ENCODE measurements around the gene TUBGCP2. TPM values are rescaled to one million over a fixed set of nuclear protein-coding genes. Genes with fewer than 3 reads are reported as not detected.

Gene TUBGCP2
- total RNA-seq, 4 donors from 2014 or later: 41.1 to 75.7 (median 43.5) TPM

- no peak for DNase-seq (ENCODE audit: low spot score in 2 of 2)
- WGBS, 2 donors: 88 to 93% methylated on average over 9 of the region's 9 CpGs
- intact Hi-C loops (cut with DNase I; ENCODE audit: low total_unique reads): no loop called here
- no peak overlapping the region for H3K4me3 ChIP-seq (ENCODE audit: low read depth, poor library complexity, severe bottlenecking)
- TF ChIP-seq POLR2A (IDR thresholded peaks at IDR 0.05): no peak
- no peak for TF ChIP-seq CTCF (IDR thresholded peaks at IDR 0.05)
Measured at GRCh38 chr10:133312769-133313145, 4.1 kb upstream of the TUBGCP2 start.

GRCh38 chr10:133312016-133312768 lies 3.5 kb upstream of the TUBGCP2 start:
- intact Hi-C loops (cut with DNase I; ENCODE audit: low total_unique reads): no loop called here
- WGBS, 2 donors: 87 to 89% methylated on average over 23 of the region's 23 CpGs
- TF ChIP-seq CTCF (IDR thresholded peaks at IDR 0.05) (no peak), POLR2A (IDR thresholded peaks at IDR 0.05) (no peak)
- no peak overlapping the region for H3K4me3 ChIP-seq (ENCODE audit: low read depth, poor library complexity, severe bottlenecking)
- no peak for DNase-seq (ENCODE audit: low spot score in 2 of 2)

GRCh38 chr10:133311570-133311969 lies 2.9 kb upstream of the TUBGCP2 start:
- TF ChIP-seq CTCF (IDR thresholded peaks at IDR 0.05) (no peak), POLR2A (IDR thresholded peaks at IDR 0.05) (no peak)
- intact Hi-C loops (cut with DNase I; ENCODE audit: low total_unique reads): no loop called here
- WGBS, 2 donors: 87 to 88% methylated on average over 10 of the region's 10 CpGs
- H3K4me3 ChIP-seq (ENCODE audit: low read depth, poor library complexity, severe bottlenecking): no peak overlapping the region
- DNase-seq (ENCODE audit: low spot score in 2 of 2): no peak

- 92 to 96% methylated on average over 8 of the region's 8 CpGs for WGBS, 2 donors
- TF ChIP-seq CTCF (IDR thresholded peaks at IDR 0.05) (no peak), POLR2A (IDR thresholded peaks at IDR 0.05) (no peak)
- no peak overlapping the region for H3K4me3 ChIP-seq (ENCODE audit: low read depth, poor library complexity, severe bottlenecking)
- intact Hi-C loops (cut with DNase I; ENCODE audit: low total_unique reads): no loop called here
- DNase-seq (ENCODE audit: low spot score in 2 of 2): no peak
Measured at GRCh38 chr10:133310789-133311188, 2.1 kb upstream of the TUBGCP2 start.

GRCh38 chr10:133310399-133310755 lies 1.7 kb upstream of the TUBGCP2 start:
- intact Hi-C loops (cut with DNase I; ENCODE audit: low total_unique reads): no loop called here
- H3K4me3 ChIP-seq (ENCODE audit: low read depth, poor library complexity, severe bottlenecking): no peak overlapping the region
- DNase-seq (ENCODE audit: low spot score in 2 of 2): no peak
- 94% methylated on average over 15 to 16 of the region's 16 CpGs for WGBS, 2 donors
- no peak for TF ChIP-seq CTCF (IDR thresholded peaks at IDR 0.05)
- no peak for TF ChIP-seq POLR2A (IDR thresholded peaks at IDR 0.05)
